Epithelial cell of esophagus (primary cell): Measurements from ENCODE around the gene EPG5.

ENCODE experiments used
- DNase-seq: peaks from one replicate; pipeline ENCODE4 v3.0.0; 2010; ENCODE audit warnings: low read depth
- H3K4me3 ChIP-seq: 2 replicates; pipeline ENCODE4 v1.5.1; 2011; ENCODE audit warnings: mild to moderate bottlenecking, low read length, control low read depth
- TF ChIP-seq, protein P1 (sequence below): IDR thresholded peaks from 2 replicates; pipeline ENCODE4 v1.5.1; 2011; ENCODE audit warnings: low read depth, mild to moderate bottlenecking, low read length, control low read depth, inconsistent platforms; ENCODE audit not compliant: insufficient read depth; ENCODE audit errors: missing control alignments

Gene EPG5

DNA sequence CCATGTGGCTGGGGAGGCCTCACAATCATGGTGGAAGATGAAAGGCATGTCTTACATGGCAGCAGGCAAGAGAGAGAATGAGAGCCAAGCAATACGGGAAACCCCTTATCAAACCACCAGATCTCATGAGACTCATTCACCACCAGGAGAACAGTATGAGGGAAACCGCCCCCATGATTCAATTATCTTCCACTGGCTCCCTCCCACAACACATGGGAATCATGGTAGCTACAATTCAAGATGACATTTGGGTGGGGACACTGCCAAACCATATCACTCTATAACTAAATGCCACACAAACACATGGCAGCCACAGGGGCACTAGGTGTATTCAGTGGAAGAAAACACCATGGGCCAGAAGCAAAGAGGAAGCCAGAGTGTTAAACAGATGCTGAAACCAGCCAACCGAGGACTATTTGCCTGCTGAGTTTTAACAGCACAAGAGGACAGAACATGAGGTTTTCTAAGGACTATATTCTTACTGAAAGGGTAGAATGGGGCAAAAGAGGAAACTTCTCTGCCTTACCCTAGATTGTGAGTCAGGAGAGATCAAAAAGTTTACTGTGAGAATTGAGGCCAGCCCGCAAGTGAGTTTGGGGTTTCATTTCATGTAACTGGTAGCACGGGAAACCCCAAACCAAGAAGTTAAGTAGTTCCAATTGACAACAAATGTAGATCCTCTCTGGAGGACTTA is 92.5 kb downstream of the EPG5 start:
- no peak for DNase-seq
- H3K4me3 ChIP-seq, result no peak overlapping the region
- TF ChIP-seq, protein P1, sequence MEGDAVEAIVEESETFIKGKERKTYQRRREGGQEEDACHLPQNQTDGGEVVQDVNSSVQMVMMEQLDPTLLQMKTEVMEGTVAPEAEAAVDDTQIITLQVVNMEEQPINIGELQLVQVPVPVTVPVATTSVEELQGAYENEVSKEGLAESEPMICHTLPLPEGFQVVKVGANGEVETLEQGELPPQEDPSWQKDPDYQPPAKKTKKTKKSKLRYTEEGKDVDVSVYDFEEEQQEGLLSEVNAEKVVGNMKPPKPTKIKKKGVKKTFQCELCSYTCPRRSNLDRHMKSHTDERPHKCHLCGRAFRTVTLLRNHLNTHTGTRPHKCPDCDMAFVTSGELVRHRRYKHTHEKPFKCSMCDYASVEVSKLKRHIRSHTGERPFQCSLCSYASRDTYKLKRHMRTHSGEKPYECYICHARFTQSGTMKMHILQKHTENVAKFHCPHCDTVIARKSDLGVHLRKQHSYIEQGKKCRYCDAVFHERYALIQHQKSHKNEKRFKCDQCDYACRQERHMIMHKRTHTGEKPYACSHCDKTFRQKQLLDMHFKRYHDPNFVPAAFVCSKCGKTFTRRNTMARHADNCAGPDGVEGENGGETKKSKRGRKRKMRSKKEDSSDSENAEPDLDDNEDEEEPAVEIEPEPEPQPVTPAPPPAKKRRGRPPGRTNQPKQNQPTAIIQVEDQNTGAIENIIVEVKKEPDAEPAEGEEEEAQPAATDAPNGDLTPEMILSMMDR, result no peak

DNA sequence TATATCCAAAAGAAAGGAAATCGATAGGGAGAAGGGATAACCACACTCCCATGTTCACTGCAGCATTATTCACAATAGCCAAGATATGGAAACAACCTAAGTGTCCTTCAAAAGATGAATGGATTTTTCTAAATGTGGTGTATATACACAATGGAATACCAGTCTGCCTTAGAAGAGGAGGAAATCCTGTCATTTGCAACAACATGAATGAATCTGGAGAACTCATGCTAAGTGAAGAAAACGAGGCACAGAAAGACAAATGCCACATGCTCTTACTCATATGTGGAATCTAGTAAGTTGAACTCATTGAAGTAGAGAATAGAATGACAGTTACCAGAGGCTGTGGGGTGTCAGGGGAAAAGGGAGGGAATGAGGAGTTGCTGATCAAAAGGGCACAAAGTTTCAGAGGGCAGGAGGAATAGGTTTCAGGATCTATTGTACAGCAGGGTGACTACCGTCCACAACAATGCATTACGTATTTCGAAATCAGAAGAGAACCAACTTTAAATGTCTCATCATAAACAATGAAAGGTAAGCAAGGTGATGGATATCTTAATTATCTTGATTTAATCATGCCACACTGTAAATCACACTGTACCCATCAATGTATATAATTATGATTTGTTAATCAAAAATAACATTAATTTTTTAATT is 95.6 kb downstream of the EPG5 start:
- DNase-seq, result peak; percentile 74
- TF ChIP-seq, protein P1, result no peak
- no peak overlapping the region for H3K4me3 ChIP-seq

DNA sequence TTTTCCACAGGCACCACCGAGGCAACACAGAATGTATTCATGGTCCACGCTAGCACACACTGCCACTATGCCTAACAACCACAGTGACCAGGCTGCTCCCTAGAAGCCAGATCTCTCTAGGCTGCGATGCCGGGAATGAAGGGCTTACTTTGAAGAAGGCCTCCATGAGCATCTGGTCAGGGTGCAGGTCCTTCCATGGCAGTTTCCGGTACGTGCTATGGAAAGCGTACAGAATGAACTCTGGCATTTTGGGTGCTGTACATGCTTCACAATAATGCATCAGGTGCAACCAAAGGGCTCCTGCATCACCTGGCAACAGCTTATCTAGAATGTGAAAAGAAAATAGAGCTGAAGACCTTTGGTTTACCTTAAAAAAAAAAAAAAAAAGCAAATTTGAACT is 96.7 kb downstream of the EPG5 start:
- H3K4me3 ChIP-seq, result no peak overlapping the region
- DNase-seq, result no peak
- TF ChIP-seq, protein P1, result no peak

DNA sequence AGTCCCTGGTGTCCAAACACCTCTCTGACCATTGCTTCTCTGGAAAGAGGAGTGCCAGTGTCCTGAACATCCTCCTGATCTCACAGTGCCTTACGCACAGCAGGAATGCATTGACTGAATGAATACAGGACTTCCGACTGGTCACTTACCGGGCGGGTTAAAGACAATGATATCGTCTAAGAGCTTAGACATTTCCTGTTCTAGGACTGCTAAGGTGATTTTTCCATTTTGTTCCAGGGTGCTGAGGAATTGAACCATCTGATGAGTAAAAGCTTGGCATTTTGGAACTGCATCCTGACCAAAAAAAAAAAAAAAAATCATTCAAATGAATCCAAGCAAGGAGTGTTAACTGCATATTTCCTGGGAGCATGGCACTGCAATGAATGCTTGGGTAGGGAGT is 101.7 kb downstream of the EPG5 start:
- TF ChIP-seq, protein P1, result no peak
- H3K4me3 ChIP-seq, result no peak overlapping the region
- no peak for DNase-seq

DNA sequence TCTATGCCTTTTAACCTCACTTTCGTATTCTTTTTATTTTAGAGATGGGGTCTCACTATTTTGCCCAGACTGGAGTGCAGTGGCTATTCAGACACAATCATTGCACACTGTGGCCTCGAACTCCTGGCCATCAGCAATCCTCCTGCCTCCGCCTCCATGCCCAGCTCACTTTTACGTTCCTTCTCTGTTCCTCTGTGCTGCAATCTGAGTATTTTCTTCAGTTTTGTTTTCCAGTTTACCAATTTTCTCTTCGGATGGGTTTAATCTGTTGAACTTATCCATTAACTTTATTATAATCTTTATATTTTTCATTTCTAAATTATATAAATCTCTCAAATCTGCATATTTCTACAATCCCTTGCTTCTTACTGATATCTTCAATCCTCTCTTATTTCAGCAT is 103.0 kb downstream of the EPG5 start:
- no peak overlapping the region for H3K4me3 ChIP-seq
- no peak for DNase-seq
- TF ChIP-seq, protein P1, result no peak

DNA sequence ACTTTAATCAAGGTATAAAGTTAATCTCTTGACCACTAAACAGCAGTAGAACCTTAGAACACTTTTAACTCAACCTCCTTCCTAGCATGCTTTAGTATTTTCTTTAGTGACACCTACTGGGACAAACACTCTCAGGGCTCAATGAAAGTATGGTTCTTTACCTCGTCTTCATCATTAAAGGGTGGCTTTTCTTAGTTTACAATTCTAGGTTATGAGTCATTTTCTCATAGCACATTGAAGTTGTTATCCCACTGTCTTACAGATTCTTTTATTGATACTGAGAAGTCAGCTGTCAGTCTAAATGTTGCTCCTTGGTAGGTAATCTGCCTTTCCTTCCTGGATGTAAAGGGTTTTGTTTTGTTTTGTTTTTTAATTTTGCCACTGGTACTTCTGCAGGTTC is 103.7 kb downstream of the EPG5 start:
- TF ChIP-seq, protein P1, result no peak
- no peak for DNase-seq
- H3K4me3 ChIP-seq, result no peak overlapping the region

DNA sequence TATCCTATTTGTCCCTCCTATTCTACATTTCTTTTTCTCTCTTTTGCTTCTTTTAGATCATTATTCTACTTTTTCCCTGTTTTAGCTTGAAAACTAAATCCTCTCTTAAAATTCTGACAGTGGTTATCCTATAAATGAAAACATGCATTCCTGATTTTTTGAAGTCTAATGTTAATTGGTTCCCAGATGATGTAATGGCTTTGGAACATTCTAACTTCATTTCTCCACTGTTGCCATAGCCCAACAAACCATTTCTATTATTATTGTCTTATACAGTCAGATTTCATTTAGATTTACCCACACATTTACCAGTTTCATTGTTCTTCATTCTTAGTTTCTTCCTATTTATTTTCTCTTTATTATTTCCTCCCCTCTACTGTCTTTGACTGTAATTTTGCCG is 105.2 kb downstream of the EPG5 start:
- TF ChIP-seq, protein P1, result no peak
- no peak overlapping the region for H3K4me3 ChIP-seq
- no peak for DNase-seq
